ENCODE data around the gene PLOD3.

The PLOD3 gene

DNA sequence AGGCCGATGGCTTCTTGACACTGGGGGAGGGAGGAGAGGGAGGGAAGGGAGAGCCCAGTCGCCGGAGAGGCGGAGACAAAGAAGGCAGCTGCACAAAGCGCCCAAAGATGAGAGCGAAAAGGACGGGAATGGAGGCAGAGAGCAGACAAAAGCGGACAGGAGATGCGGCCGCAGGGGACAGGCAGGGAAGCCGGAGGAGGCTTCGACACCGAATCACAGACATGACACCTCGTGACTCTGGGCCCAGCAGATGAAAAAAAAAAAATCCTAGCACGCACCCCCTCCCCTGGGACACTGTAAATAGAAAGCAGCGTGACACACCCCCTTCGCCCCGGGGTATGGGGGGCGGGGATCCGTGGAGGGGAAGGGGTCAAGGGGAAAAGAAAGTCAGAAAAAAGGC, 38.3 kb downstream of the PLOD3 start:
- no peak for DNase-seq

DNA sequence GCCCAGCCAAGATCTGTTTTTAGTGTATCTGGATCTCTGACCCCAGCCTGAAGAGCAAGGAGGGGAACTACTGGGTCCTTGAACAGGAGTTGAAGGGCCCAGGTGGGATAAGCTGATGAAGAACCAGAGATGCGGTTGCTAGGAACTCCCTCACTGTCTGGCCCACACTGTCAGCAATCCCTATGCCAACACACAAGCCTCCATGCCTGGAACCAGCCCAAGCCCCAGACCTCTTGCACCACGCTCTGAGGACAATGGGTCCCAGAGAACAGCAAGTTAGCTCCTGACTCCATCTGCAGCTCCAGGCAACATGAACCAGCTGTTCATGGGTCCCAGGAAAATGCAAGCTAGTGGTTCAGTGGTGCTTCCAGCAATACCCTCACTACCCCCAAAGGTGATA, 39.7 kb downstream of the PLOD3 start:
- DNase-seq = no peak

- DNase-seq = no peak
Measured at GRCh38 chr7:101175664-101176063, 41.7 kb downstream of the PLOD3 start.

DNA sequence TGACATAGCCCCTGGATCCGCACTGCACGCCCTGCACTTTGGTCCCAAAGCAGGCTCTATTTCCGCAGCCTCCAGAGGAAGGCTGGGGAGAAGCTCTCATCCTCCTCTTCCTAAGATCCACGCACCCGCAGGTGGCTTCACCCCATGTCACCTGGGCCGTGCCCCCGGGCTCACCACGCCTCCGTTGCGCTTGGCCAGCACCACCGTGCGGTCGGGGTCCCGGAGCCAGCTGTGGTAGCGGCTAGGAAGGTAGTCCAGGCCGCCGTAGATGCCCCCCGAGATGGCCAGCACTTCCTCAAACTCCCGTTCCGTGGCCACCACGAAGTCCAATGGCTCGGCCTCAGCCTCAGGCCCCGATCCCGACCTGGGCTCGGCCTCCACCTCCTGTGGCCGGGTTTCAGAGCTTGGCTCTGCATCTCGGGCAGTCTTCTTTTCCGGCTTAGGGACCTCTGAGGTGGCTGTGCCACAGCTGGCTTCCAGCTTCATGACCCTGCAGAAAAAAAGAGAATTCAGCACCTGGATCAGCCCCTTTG, 43.0 kb downstream of the PLOD3 start:
- DNase-seq = no peak

GRCh38 chr7:101173752-101174244, 43.6 kb downstream of the PLOD3 start:
- peak; percentile 55 for DNase-seq

DNA sequence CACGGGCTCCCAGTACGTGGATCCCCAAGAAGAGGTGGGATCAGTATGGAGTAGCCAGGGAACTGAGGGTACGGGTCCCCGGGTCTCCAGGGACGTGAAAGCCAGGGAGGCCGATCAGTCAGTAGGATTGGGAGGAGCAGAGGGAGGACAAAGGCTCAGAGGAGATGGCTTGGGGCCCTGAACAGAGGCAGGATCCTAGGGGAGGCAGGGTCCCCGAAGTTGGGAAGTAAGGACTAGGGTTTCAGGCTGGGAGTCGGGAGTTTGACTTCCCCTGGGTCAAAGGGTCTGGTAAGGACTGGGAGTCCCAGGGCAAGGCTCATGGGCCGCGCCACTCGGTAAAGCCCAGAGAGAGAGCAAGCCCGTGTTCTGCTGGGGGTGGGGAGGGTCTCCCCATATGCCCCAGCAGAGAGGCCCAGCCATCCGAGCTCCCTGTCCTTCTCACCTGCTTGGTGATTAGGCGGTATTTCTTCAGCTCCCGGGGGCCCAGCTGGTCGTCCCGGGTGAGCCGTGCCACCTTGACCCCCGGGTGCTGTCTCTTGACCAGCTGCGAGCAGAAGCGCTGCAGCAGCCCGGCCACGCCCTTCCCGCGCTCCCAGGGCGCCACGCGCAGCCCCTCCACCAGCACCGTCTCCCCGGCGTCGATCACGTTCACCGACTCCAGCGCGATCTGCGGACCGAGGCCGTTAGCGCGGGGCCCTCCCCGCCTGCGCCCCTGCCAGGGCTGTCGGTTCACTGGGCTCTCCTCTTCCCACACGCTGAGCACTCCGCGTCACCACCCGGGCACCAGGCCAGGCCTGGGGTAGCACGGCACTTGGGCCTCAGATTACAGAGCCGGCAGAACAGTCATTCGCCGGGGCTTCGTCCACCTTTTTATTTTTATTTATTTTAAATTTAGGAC, 44.3 kb downstream of the PLOD3 start:
- DNase-seq = peak; percentile 44

DNA sequence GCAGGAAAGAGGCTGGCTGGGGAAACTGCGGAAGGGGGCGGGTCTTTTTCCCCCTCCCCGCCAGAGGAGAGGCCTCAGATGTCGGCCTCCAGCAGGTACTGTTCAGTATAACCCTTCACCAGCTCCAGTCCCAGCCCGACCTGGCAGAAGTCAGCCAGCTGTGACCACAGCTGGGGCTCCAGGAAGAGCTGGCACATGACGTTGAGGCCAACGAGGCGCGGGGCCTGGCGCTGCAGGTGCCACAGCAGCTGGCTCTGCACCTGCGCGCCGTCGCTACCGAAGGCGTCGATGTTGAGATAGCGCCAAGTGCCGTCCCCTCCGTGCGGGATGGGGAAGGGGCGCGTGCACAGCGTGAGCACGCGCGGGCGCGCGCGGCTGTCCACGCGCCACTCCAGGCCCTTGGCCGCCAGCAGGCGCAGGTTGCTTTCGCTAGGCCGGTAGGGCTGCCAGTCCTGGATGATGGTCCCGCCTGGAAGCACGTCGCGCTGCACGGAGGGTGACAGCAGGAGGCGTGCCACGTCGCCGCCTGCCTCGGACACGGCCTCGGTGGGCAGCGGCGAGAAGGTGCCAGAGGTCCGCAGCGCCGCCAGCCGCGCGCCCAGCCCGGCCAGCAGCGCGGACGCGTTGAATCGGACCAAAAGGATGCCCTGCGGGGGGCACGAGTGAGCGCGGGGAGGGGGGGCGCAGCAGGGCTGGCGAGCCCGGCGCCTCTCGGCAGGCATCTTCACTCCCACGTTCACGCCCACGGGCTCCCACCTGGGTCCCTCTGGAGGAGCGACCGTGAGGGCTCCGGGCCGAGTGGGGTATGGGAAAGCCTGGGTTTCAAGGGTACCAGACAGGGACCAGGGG, 45.2 kb downstream of the PLOD3 start:
- no peak for DNase-seq

DNA sequence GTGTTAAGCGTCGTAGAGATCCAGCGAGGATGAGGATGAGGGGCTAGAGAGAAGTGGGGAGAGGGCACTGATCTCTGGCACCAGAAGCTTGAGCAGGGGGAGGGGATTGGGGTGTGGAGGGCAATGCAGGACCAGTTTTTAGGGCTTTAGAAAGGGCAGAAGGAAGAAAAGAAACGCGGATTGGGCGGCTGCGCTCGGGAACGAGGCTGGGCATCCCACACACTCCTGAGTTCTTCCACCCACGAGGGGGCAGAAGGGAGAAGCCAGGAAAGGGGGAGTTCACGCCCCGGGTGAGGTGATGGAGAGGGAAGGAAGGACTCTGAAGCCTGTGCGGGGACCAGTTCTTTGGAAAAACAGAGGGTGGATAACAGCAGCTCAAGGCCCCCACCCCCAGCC, 45.9 kb downstream of the PLOD3 start:
- DNase-seq = no peak

- peak; percentile 54 for DNase-seq
Measured at GRCh38 chr7:101170617-101171441, 46.6 kb downstream of the PLOD3 start.

DNA sequence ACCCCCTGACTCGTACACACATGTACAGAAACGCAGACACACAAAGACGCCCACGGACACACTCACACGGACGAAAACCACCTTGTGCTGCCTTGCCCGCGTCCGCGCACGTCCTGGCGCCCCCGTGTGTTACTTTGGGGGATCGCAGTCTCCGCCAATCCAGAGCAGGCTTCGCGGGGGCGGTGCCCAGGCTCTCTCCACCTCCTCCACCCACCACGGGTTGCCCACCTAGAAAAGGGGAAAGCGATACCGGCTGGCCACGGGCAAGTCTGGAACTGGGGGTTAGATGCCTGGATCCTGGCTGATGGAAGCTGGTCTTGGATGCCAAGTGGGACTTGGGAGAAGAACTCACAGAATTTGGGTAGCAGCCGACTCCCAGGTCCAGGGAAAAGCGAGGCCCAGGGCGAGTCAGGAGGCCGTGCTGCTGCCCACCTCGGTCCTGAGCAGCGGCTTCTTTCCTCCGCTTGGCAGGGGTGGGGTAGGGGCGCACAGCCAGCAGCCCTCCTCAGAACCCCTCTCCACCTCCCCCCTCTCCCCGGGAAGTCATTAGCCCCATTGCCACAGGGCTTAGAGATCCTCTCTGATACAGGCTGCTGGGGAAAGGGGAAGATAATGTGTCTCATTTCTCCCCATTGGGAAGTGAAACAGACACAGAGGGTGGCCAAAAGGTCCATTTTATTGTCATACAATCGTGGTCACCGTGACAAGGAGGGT, 47.4 kb downstream of the PLOD3 start:
- DNase-seq = peak; percentile 78

- no peak for DNase-seq
Measured at GRCh38 chr7:101169110-101169837, 48.1 kb downstream of the PLOD3 start.

GRCh38 chr7:101168412-101169049, 48.9 kb downstream of the PLOD3 start:
- DNase-seq = no peak

DNA sequence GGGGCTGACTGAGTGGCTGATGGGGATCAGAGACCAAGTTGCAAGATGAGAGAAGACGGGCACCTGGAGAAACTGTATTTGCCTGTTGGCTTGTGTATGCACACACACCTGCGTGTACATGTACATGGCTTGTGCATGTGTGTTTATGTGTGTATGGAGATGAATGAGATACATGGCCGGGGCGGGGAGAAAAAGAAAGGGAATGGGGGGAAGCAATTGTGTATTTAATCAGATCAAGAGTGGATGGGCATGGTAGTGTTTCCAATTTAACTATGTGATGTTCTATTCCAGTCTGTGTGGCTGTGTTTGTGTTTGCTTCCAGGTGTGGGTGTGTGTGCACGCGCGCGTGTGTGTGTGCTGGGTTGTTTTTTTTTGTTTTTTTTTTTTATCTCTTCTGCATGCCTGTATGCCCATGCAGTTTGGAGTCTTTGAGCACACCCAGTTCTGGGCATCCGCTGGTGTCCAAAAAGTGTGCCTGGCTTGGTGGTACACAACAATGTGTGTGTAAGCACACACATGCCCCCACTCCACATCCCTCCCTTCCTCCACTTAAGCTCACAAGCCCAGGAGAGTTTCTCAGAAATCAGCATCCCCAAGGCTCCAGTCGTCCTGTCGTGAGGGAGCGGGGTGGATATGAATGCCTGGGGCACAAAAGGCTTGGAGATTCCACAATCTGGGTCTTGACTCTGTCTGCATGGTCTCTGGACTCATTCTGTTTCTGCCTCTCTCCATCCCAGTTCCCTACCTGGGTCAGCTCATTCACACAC, 49.6 kb downstream of the PLOD3 start:
- no peak for DNase-seq

DNA sequence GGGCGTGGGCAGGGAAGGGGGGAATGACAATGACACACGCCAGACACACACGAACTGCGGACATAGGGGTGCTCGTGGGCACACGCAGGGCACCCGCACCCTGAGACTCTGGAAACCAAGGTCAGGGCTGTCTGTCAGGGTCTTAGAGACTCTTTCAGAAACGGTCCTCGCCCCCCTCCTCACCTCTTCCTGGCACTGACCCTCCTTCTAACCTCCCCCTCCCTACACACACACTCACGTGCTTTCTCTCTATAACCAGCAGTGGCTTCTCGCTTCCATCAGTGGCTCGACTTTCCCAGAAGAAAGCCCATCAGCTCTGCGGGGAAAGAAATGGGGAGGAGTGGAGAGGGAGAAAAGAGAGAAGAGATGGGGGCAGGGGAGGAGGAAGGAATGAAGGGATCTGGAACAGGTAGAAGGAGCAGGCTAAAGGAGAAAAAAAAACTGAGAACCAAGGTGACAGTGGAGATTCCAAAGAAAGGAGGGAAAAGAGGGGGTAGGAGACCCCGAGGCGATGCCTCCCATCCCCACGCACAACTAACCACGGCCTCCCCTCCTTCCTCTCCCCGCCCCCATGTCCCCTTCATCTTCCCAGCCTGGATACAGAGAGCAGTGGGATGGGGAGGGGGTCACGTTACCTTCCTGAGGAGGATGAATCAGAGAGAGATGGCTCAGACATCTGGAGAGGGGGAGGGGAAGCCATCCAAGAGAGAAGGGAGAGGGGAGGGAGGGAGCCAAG, 50.3 kb downstream of the PLOD3 start:
- no peak for DNase-seq

DNA sequence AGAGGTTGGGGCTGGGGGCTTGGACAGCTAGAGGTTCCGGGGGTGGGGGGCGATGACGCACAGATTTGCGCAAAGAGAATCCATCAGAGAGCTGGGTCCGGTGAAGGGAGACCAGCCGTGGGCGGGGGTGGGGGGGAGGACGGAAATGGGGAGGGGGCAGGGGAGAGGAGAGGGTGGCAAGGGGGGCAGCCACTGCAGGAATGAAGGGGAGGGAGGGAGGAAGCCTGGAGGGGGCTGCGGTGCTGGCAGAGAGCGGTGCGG, 50.8 kb downstream of the PLOD3 start:
- no peak for DNase-seq

DNA sequence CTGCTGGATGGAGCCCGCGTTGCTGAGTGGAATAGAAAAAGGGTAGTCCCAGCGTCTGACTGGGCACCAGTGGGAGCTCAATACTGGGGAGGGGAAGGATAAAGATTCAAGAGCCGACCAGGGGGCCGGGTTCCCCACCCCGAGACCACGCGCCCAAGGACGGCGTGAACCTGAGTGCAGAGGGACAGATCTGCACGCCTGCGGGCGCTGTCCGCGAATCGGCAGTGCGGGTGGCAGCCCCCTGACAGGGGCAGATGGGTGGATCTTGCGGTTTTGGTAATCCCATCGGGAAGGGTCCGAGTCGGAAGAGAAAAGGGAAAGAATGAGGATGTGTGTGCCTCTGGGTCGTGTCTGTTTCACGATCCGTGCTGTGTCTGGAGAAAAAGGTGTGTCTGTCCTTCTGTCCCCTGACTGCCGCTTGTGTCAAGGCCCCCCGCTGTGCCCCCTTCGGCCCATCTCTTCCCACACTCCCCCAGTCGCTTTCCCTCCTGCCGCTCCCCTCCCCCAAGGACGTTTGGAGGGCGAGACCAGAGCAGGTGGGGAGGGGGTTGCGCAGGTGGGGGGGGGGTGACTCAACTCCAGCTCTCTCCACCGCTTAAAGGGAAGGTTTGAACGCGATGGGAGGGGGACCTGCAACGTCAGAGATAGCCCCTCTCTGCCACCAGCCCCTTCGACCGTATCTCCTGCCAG, 51.3 kb downstream of the PLOD3 start:
- no peak for DNase-seq

GRCh38 chr7:101165075-101165957, 52.1 kb downstream of the PLOD3 start, which contains the start of gene VGF:
Gene VGF (minus strand): TSS chr7:101165569. CDS start chr7:101164843, 726 bp downstream.
- DNase-seq = peak; percentile 97

Measured in inflammatory macrophage treated with lipopolysaccharide for 4 hours (primary cell).